ENCODE measurements around the gene ZNF837. TPM values are rescaled to one million over a fixed set of nuclear protein-coding genes. Genes with fewer than 3 reads are reported as not detected.

The ZNF837 gene
- total RNA-seq, 1 experiment from 2014 or later = 3.3 TPM

- BruUV-seq (replicated peaks) = no TSS peak
- H4K20me1 ChIP-seq (ENCODE audit: insufficient read depth) = no peaks in the 10 kb centered on the region
- no peak overlapping the region for H3K27ac ChIP-seq
- H3K36me3 ChIP-seq (ENCODE audit: low read depth) = no peaks in the 10 kb centered on the region
- no peaks in the 10 kb centered on the region for H3K4me1 ChIP-seq (replicated peaks; ENCODE audit: insufficient read depth)
- intact Hi-C loops (cut with micrococcal nuclease; ENCODE audit: unreplicated experiment) = no loop called here
- no peak overlapping the region for H3K4me3 ChIP-seq
- no peak for TF ChIP-seq CTCF (conservative IDR thresholded peaks at IDR 0.05)
- TF ChIP-seq EZH2 (IDR thresholded peaks at IDR 0.05; ENCODE audit: low read depth) = no peak
- no peak overlapping the region for H3K4me2 ChIP-seq
- H3K9me2 ChIP-seq (ENCODE audit: insufficient read depth) = no peaks in the 10 kb centered on the region
- H3F3A ChIP-seq (ENCODE audit: insufficient read depth, low read depth) = no peaks in the 10 kb centered on the region
- ChIA-PET POLR2A (ENCODE audit: unreplicated experiment) (no interaction called here), CTCF (no interaction called here)
- H3K79me2 ChIP-seq (ENCODE audit: low read depth) = peaks cover 8% of the 10 kb centered on the region
- H2AFZ ChIP-seq = no peak overlapping the region
- H3K27me3 ChIP-seq (ENCODE audit: insufficient read depth, low read depth) = no peaks in the 10 kb centered on the region
- no peak for DNase-seq
- no peaks in the 10 kb centered on the region for H3K9me3 ChIP-seq (ENCODE audit: insufficient read depth, low read depth)
Observed at GRCh38 chr19:58356766-58357480, 23.9 kb downstream of the ZNF837 start.

- Histone ChIP-seq H3K4me2 (no peak overlapping the region), H3F3A (ENCODE audit: insufficient read depth, low read depth) (no peaks in the 10 kb centered on the region), H2AFZ (no peak overlapping the region), H3K36me3 (ENCODE audit: low read depth) (no peaks in the 10 kb centered on the region), H3K9me2 (ENCODE audit: insufficient read depth) (no peaks in the 10 kb centered on the region), H3K79me2 (ENCODE audit: low read depth) (peaks cover 3% of the 10 kb centered on the region), H3K4me1 (replicated peaks; ENCODE audit: insufficient read depth) (no peaks in the 10 kb centered on the region), H3K4me3 (no peak overlapping the region), H3K27ac (no peak overlapping the region), H4K20me1 (ENCODE audit: insufficient read depth) (no peaks in the 10 kb centered on the region), H3K27me3 (ENCODE audit: insufficient read depth, low read depth) (no peaks in the 10 kb centered on the region), H3K9me3 (ENCODE audit: insufficient read depth, low read depth) (no peaks in the 10 kb centered on the region)
- no peak for DNase-seq
- TF ChIP-seq EZH2 (IDR thresholded peaks at IDR 0.05; ENCODE audit: low read depth) (no peak), CTCF (conservative IDR thresholded peaks at IDR 0.05) (no peak)
- intact Hi-C loops (cut with micrococcal nuclease; ENCODE audit: unreplicated experiment) = no loop called here
- BruUV-seq (replicated peaks) = no TSS peak
- CTCF ChIA-PET = no interaction called here
- POLR2A ChIA-PET (ENCODE audit: unreplicated experiment) = no interaction called here
Observed at GRCh38 chr19:58355908-58356765, 24.7 kb downstream of the ZNF837 start.

- DNase-seq = no peak
- no peak overlapping the region for H3K4me3 ChIP-seq
- no TSS peak for BruUV-seq (replicated peaks)
- H4K20me1 ChIP-seq (ENCODE audit: insufficient read depth) = no peaks in the 10 kb centered on the region
- H3K9me2 ChIP-seq (ENCODE audit: insufficient read depth) = no peaks in the 10 kb centered on the region
- H3F3A ChIP-seq (ENCODE audit: insufficient read depth, low read depth) = no peaks in the 10 kb centered on the region
- H3K36me3 ChIP-seq (ENCODE audit: low read depth) = no peaks in the 10 kb centered on the region
- no peaks in the 10 kb centered on the region for H3K79me2 ChIP-seq (ENCODE audit: low read depth)
- ChIA-PET POLR2A (ENCODE audit: unreplicated experiment) (interaction anchor here (0.7 kb wide), 1 partner anchor 8 kb away, joined by 3 read pairs; no protein-coding TSS in a partner anchor), CTCF (no interaction called here)
- H3K4me1 ChIP-seq (replicated peaks; ENCODE audit: insufficient read depth) = no peaks in the 10 kb centered on the region
- no peaks in the 10 kb centered on the region for H3K9me3 ChIP-seq (ENCODE audit: insufficient read depth, low read depth)
- H3K4me2 ChIP-seq = no peak overlapping the region
- intact Hi-C loops (cut with micrococcal nuclease; ENCODE audit: unreplicated experiment) = no loop called here
- H3K27ac ChIP-seq = no peak overlapping the region
- TF ChIP-seq CTCF (conservative IDR thresholded peaks at IDR 0.05) (no peak), EZH2 (IDR thresholded peaks at IDR 0.05; ENCODE audit: low read depth) (no peak)
- H3K27me3 ChIP-seq (ENCODE audit: insufficient read depth, low read depth) = no peaks in the 10 kb centered on the region
- H2AFZ ChIP-seq = no peak overlapping the region
Observed at GRCh38 chr19:58355215-58355796, 25.5 kb downstream of the ZNF837 start.

Data from PC-9 (cell line).